ENCODE results near the gene ELF1. TPM values are rescaled to one million over a fixed set of nuclear protein-coding genes. Genes with fewer than 3 reads are reported as not detected.

ELF1 gene
- total and polyA plus RNA-seq, 10 of the 15 experiments (the other 5 are each of a cell fraction or from before 2014, with no cell fraction given), result 43.3 to 97.6 (median 55.7) TPM

DNA sequence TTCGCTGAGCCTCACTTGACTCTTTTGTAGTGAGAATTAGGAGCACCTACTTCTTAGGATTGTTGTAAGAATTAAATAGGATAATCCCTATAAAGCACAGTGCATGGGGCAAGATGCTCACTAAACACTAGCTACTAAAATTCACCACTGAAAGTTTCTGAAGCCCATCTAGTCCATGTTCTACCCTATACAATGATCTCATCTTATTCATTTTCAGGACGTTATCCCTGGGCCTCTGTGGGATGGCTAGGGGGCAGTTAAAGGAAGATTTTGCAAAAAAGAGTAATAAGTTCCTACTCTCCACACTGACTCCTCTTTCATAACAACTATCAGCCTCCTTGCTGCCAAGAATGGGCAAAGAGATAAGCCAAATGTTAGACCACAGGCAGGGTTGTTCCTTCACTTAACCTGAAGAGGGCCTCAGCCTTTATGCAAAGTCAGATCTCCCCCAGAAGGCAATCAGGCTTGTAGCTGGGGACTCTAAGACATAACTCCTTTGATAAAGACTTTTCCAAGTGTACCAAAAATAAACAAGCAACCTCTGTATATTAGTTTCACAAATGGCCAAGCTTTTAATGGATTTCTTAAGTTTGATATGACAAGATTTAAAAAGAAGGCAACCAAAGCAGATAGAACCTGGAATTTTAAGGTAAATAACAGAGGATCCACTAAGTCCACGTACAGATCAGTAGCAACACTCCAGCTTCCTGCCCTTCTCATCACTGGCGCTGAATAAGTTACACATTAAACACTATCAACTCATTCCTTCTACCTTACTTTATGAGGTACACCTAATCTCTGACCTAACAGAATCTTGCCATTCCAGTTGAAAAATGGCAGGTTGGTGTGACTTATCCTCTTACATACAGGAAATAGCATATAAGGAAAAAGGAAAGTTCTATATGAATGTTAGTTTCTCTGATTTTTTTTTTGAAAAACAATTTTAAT, 44.4 kb downstream of the ELF1 start (continued):
- TF ChIP-seq NFYB (IDR thresholded peaks at IDR 0.05; ENCODE audit: insufficient read depth, low read depth, low read length) (no peak), SP1 (IDR thresholded peaks at IDR 0.05; ENCODE audit: low read depth, low read length) (no peak), RB1 (IDR thresholded peaks at IDR 0.05; ENCODE audit: borderline replicate concordance) (no peak), ESRRA (IDR thresholded peaks at IDR 0.05; ENCODE audit: low read length) (no peak), HDAC2 (IDR thresholded peaks at IDR 0.05) (no peak), MTA2 (IDR thresholded peaks at IDR 0.05; ENCODE audit: low read depth) (no peak), CREB1 (IDR thresholded peaks at IDR 0.05; ENCODE audit: low read depth) (no peak), SMAD1 (IDR thresholded peaks at IDR 0.05; ENCODE audit: low read depth, partially characterized antibody) (no peak), SIX5 (IDR thresholded peaks at IDR 0.05; ENCODE audit: low read depth, low read length, severe bottlenecking) (no peak), CBX5 (IDR thresholded peaks at IDR 0.05; ENCODE audit: low read depth) (no peak), MEF2A (IDR thresholded peaks at IDR 0.05; ENCODE audit: insufficient read depth, low read depth, low read length) (0 out of 2 replicates have a peak, but pooled peaks have one; percentile 34), TARDBP (IDR thresholded peaks at IDR 0.05; ENCODE audit: borderline replicate concordance) (no peak), NRF1 (conservative IDR thresholded peaks at IDR 0.05; ENCODE audit: low read depth, low read length) (no peak), SMC3 (IDR thresholded peaks at IDR 0.05; ENCODE audit: borderline replicate concordance, low read length) (peak; percentile 56; the same call in 1 of the 2 replicates), POLR2AphosphoS2 (IDR thresholded peaks at IDR 0.05; ENCODE audit: low read depth, low read length) (no peak), CEBPB (IDR thresholded peaks at IDR 0.05; ENCODE audit: borderline replicate concordance in 1 of 2, low read depth in 2 of 2, low read length in 2 of 2) (no peak), SRF (IDR thresholded peaks at IDR 0.05; ENCODE audit: low read depth in 2 of 2, low read length in 2 of 2) (no peak), JUND (IDR thresholded peaks at IDR 0.05; ENCODE audit: low read depth, low read length) (no peak), CREM (IDR thresholded peaks at IDR 0.05; ENCODE audit: low read depth) (0 out of 2 replicates have a peak, but pooled peaks have one; percentile 16), EP300 (IDR thresholded peaks at IDR 0.05; ENCODE audit: borderline replicate concordance in 1 of 2, control insufficient read depth in 1 of 2, low read depth in 2 of 2, low read length in 2 of 2) (no peak), SIN3A (IDR thresholded peaks at IDR 0.05; ENCODE audit: low read depth, low read length) (no peak)
- TF ChIP-seq, protein P1, sequence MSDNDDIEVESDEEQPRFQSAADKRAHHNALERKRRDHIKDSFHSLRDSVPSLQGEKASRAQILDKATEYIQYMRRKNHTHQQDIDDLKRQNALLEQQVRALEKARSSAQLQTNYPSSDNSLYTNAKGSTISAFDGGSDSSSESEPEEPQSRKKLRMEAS (IDR thresholded peaks at IDR 0.05; ENCODE audit: low read depth, low read length), result no peak
- TF ChIP-seq, protein P2, sequence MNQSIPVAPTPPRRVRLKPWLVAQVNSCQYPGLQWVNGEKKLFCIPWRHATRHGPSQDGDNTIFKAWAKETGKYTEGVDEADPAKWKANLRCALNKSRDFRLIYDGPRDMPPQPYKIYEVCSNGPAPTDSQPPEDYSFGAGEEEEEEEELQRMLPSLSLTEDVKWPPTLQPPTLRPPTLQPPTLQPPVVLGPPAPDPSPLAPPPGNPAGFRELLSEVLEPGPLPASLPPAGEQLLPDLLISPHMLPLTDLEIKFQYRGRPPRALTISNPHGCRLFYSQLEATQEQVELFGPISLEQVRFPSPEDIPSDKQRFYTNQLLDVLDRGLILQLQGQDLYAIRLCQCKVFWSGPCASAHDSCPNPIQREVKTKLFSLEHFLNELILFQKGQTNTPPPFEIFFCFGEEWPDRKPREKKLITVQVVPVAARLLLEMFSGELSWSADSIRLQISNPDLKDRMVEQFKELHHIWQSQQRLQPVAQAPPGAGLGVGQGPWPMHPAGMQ (IDR thresholded peaks at IDR 0.05; ENCODE audit: borderline replicate concordance), result no peak
- TF ChIP-seq, protein P3, sequence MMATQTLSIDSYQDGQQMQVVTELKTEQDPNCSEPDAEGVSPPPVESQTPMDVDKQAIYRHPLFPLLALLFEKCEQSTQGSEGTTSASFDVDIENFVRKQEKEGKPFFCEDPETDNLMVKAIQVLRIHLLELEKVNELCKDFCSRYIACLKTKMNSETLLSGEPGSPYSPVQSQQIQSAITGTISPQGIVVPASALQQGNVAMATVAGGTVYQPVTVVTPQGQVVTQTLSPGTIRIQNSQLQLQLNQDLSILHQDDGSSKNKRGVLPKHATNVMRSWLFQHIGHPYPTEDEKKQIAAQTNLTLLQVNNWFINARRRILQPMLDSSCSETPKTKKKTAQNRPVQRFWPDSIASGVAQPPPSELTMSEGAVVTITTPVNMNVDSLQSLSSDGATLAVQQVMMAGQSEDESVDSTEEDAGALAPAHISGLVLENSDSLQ (IDR thresholded peaks at IDR 0.05), result no peak
- TF ChIP-seq, protein P4, sequence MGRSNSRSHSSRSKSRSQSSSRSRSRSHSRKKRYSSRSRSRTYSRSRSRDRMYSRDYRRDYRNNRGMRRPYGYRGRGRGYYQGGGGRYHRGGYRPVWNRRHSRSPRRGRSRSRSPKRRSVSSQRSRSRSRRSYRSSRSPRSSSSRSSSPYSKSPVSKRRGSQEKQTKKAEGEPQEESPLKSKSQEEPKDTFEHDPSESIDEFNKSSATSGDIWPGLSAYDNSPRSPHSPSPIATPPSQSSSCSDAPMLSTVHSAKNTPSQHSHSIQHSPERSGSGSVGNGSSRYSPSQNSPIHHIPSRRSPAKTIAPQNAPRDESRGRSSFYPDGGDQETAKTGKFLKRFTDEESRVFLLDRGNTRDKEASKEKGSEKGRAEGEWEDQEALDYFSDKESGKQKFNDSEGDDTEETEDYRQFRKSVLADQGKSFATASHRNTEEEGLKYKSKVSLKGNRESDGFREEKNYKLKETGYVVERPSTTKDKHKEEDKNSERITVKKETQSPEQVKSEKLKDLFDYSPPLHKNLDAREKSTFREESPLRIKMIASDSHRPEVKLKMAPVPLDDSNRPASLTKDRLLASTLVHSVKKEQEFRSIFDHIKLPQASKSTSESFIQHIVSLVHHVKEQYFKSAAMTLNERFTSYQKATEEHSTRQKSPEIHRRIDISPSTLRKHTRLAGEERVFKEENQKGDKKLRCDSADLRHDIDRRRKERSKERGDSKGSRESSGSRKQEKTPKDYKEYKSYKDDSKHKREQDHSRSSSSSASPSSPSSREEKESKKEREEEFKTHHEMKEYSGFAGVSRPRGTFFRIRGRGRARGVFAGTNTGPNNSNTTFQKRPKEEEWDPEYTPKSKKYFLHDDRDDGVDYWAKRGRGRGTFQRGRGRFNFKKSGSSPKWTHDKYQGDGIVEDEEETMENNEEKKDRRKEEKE (IDR thresholded peaks at IDR 0.05), result no peak
